Measurements from ENCODE around the gene ADAMTS17.

ADAMTS17 gene

DNA sequence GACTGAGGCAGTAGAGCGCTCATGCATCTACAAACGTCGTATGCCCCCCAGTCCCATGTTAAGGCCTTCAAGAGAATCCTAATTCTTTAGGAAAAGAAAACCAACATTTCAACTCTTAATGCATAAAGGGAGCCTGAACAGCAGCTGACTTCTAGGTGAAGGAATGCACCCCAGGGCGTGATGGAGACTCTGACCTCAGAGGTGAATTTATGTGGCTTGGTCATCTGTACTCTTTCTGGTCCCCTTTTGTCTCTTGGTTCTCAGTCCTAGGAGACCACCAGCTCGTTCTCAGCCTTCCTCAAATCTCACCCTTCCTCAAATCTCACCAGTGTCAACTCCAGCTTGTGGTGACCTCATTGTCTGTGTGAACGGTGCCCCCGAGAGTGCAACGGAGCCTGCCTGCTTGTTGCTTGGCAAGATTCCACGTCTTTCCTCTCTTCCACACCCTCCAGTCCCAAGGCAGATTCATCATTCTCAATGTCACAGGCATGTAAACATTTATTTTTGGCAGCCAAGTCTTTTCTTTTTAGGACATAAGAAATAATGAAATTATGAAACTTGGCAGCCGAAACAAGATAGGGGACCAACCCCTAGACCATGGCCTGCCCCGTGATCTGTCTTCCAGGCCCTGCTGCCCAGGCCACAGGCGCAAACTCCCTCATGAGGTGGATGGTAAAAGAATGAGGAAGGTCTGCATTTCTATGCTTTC, 166.2 kb downstream of the ADAMTS17 start:
- Histone ChIP-seq H3K36me3 (ENCODE audit: insufficient read depth, low read depth, low read length) (no peaks in the 10 kb centered on the region), H3K27ac (ENCODE audit: low read length) (no peak overlapping the region), H3K27me3 (ENCODE audit: insufficient read depth, low read length) (no peaks in the 10 kb centered on the region), H3K4me1 (ENCODE audit: insufficient read depth, low read length) (no peaks in the 10 kb centered on the region), H3K4me3 (ENCODE audit: low read length) (no peak overlapping the region), H3K9ac (ENCODE audit: low read depth, low read length) (no peak overlapping the region), H3K9me3 (ENCODE audit: insufficient read depth, low read depth, low read length) (peaks cover 30% of the 10 kb centered on the region)

DNA sequence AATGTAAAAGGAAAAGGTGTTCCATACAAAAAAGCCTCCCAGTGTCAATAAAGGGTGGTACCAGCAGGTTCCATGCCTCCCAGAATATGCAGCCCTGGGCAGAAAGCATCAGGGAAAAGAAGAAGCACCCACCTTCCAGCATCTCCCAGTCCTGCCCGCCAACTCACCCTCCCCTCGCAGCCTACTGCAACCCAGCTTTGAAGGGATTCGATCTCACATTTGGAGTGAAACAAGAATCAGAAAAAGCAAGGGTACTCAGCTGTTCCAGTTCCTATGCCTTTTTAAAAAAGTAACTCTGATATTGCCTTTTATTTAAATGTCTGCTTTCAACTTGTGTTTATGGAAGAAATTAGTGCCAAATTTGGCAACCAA, 166.9 kb downstream of the ADAMTS17 start:
- no peak overlapping the region for H3K27ac ChIP-seq (ENCODE audit: low read length)
- no peaks in the 10 kb centered on the region for H3K27me3 ChIP-seq (ENCODE audit: insufficient read depth, low read length)
- peaks cover 30% of the 10 kb centered on the region for H3K9me3 ChIP-seq (ENCODE audit: insufficient read depth, low read depth, low read length)
- no peak overlapping the region for H3K4me3 ChIP-seq (ENCODE audit: low read length)
- H3K9ac ChIP-seq (ENCODE audit: low read depth, low read length), result no peak overlapping the region
- no peaks in the 10 kb centered on the region for H3K36me3 ChIP-seq (ENCODE audit: insufficient read depth, low read depth, low read length)
- no peaks in the 10 kb centered on the region for H3K4me1 ChIP-seq (ENCODE audit: insufficient read depth, low read length)

DNA sequence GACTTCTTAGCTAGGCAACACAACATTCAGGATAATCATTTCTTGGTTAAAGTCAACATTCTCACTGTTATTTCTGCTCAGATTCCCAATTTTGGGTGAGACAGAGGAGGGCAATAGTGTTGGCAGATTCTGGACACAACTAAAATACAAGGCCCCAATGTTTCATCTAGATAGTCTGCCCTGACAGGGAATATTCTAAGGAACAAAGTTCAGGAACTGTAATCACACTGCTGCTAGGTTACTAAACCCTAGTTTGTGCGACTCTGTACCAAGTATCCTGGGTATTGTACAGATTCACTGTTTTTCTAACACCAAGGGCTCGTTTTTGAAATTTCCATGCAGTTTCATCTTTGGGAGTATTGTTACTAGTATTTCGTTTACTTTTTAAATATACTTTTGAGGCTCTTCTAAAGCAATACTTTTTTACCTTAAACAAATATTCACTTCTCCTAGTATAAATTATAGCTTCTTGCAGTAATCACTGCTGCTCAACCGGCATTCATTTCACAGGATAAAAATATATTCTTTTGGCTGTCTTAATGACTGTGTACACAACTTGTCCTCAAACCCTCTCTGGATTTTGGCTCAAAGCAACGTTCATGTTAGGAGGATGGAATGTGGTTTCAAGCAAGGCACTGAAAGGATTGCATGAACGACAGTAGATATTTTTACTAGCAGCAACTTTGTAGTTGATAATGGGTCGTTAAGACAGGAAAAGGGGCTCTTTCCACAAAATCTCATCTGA, 167.4 kb downstream of the ADAMTS17 start:
- Histone ChIP-seq H3K4me3 (ENCODE audit: low read length) (no peak overlapping the region), H3K36me3 (ENCODE audit: insufficient read depth, low read depth, low read length) (no peaks in the 10 kb centered on the region), H3K4me1 (ENCODE audit: insufficient read depth, low read length) (no peaks in the 10 kb centered on the region), H3K27me3 (ENCODE audit: insufficient read depth, low read length) (no peaks in the 10 kb centered on the region), H3K9me3 (ENCODE audit: insufficient read depth, low read depth, low read length) (peaks cover 30% of the 10 kb centered on the region), H3K27ac (ENCODE audit: low read length) (no peak overlapping the region), H3K9ac (ENCODE audit: low read depth, low read length) (no peak overlapping the region)

DNA sequence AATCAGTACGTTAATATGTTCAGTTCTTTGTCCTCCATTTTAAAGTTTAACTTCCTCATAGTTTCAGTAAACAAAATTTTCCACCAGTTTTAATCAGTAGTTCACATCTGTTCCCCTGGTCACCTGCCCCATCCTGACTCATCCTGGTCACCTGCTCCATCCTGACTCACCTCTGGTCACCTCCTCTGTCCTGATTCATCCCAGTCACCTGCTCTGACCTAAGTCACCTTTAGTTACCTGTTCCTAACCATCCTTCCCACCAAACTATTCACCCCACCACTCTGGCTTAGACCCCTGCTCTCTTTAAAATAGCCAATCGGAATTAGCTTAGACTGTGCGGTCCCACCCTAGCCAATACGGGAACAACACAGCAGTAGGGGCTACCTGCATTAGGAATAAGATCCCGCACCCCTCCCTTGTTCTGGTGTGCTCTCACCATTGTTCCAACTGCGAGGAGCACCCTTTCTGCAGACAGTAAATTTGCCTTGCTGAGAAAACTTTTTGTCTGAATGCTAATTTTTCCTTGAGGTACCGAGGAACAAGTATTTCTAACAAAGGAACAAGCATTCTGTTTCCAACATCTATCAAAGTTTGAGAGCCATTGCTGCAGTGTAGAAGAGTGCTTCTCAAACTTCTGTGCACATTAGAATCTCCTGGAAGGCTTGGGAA, 169.3 kb downstream of the ADAMTS17 start:
- Histone ChIP-seq H3K27ac (ENCODE audit: low read length) (no peak overlapping the region), H3K9ac (ENCODE audit: low read depth, low read length) (no peak overlapping the region), H3K4me1 (ENCODE audit: insufficient read depth, low read length) (no peaks in the 10 kb centered on the region), H3K36me3 (ENCODE audit: insufficient read depth, low read depth, low read length) (no peaks in the 10 kb centered on the region), H3K4me3 (ENCODE audit: low read length) (no peak overlapping the region), H3K9me3 (ENCODE audit: insufficient read depth, low read depth, low read length) (peaks cover 30% of the 10 kb centered on the region), H3K27me3 (ENCODE audit: insufficient read depth, low read length) (no peaks in the 10 kb centered on the region)

DNA sequence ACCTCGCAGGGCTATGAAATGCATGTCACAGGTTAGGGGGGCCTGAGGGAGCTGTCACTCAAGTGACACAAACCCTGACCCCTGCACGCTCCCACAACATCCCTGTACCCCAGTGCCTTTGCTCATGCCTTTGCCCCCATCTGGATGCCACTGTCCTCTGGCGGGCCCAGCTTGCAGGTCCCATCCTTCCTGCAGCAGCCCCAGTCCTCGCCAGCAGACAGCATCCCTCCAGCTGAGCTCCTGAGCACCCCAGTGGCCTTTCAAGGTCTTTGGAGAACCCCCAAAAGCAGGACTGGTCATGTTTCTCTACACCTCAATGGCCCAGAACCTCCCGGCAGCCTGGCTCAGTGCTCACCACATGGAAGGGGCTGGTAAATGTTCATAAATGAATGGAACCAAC, 170.4 kb downstream of the ADAMTS17 start:
- Histone ChIP-seq H3K27ac (ENCODE audit: low read length) (no peak overlapping the region), H3K36me3 (ENCODE audit: insufficient read depth, low read depth, low read length) (no peaks in the 10 kb centered on the region), H3K9me3 (ENCODE audit: insufficient read depth, low read depth, low read length) (peaks cover 30% of the 10 kb centered on the region)

DNA sequence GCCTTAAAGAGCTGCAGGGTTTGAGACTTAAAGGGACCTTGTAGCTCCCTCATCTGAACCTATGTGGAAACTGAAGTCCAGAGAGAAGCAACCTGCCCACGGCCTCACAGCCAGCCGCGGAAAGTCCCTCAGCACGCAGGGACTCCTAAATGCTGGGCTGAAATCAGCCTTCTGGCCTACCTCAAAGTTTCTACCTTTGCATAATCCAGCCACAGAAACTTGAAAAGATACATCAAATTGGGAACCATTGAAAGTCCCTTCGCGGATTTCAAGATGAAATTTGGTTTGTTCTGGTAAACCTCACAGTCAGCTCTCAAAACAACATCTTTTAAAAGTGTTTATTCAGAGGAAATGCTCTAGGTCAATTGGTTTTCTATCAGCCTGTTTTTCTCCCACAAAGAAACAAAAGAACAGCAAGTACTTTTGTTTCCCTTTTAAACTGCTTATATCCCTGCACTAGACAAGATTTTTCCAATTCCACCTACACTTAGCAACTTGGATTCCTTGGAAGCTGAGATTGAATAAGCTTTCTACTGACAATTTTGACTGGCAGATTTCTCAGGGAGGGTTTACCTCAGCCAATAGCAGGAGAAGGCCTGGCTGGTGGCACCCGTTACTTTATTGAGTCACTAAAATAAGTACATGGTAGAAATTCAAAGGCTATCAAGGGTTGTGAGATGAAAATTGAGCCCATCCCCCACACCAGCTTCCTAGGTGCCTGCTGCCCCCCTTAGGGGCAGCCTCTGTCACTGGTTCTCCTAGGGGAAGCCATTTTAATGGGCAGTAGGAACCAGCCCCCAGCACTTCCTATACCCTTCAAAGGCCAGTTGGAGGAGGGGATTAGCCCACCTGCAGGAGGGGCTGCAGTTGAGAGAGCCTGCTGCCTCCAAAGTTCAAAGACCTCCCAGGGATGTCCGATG, 171.2 kb downstream of the ADAMTS17 start:
- Histone ChIP-seq H3K9ac (ENCODE audit: low read depth, low read length) (no peak overlapping the region), H3K4me3 (ENCODE audit: low read length) (no peak overlapping the region), H3K9me3 (ENCODE audit: insufficient read depth, low read depth, low read length) (peaks cover 30% of the 10 kb centered on the region), H3K36me3 (ENCODE audit: insufficient read depth, low read depth, low read length) (no peaks in the 10 kb centered on the region), H3K27me3 (ENCODE audit: insufficient read depth, low read length) (no peaks in the 10 kb centered on the region), H3K4me1 (ENCODE audit: insufficient read depth, low read length) (no peaks in the 10 kb centered on the region), H3K27ac (ENCODE audit: low read length) (no peak overlapping the region)

More for the DNA sequence above, 170.4 kb downstream of the ADAMTS17 start:
- no peaks in the 10 kb centered on the region for H3K4me1 ChIP-seq (ENCODE audit: insufficient read depth, low read length)
- no peak overlapping the region for H3K4me3 ChIP-seq (ENCODE audit: low read length)
- no peaks in the 10 kb centered on the region for H3K27me3 ChIP-seq (ENCODE audit: insufficient read depth, low read length)
- H3K9ac ChIP-seq (ENCODE audit: low read depth, low read length), result no peak overlapping the region

DNA sequence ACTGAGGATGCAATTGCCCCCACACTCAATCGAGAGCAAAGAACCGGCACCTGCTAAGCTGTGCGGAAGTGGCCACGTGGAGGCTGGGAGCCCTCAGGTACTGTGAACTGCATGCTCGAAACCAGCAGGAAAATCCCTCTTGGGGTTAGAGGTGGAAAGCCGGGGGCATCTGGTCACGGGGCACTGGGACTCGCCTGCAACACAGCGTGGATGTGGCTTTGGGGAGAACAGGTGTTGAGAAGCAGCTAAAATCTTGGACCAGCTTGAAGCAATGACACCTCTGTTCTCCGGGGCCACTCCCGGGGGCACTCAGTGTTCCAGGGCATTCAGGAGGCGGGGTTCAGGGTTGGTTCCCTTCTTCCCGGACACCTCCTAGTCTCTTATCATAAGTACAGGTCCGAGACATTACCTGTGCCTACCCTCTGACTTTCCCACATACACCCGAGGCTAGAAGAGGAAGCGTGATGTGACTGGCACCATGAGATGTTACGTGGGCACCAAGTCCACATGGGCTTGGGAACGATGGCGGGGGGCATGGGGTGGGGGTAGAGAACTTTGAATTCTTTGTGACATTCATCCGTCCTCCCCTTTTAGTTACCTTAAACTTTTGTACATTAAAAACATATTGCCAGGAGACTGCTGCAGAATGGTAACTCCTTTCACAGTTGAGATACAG, 172.0 kb downstream of the ADAMTS17 start:
- H3K36me3 ChIP-seq (ENCODE audit: insufficient read depth, low read depth, low read length), result no peaks in the 10 kb centered on the region
- no peak overlapping the region for H3K27ac ChIP-seq (ENCODE audit: low read length)
- no peak overlapping the region for H3K4me3 ChIP-seq (ENCODE audit: low read length)
- no peaks in the 10 kb centered on the region for H3K4me1 ChIP-seq (ENCODE audit: insufficient read depth, low read length)
- H3K9me3 ChIP-seq (ENCODE audit: insufficient read depth, low read depth, low read length), result peaks cover 30% of the 10 kb centered on the region
- no peak overlapping the region for H3K9ac ChIP-seq (ENCODE audit: low read depth, low read length)
- H3K27me3 ChIP-seq (ENCODE audit: insufficient read depth, low read length), result no peaks in the 10 kb centered on the region

DNA sequence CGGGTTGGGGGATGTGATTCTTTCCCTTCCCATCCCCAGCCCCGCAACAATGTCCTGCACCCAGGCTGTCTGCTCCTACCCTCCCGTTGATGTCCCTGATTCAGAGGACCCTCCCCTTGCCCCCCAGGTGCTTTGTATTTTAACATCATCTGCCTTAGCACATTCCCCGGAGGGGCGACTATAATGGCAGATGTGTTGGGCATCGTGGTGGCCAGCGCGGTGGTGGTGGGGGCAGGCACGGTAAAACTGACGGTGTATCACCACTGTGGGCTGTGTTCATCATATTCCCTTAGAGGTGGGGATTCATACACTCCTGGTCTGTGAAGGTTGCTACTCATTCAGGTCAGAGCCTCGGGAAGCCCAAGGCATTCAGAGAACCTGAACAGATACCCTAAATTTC, 173.0 kb downstream of the ADAMTS17 start:
- no peaks in the 10 kb centered on the region for H3K4me1 ChIP-seq (ENCODE audit: insufficient read depth, low read length)

DNA sequence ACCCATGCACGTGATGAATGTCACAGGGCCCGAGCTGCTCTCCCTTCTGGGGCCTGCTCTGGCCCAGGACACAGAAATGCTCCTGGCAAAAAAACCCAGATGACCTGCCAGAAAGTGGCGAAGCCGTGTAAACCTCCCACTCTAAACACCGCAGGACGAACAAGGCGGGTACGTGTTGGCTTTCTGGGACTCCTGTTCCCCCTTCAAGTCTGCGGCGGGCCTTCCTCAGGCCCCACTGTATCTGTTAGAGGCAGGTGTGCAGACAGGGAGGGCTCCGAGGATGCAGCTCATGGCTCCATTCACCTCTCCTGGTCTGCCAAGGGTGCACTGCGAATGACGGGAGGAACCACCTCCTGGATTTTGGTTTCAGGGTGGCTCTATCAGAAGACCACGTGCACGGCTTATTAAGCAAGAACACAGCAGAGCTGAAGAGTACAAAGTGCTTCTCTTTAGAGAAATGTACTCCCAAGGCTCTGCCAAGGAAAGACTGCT, 173.8 kb downstream of the ADAMTS17 start:
- no peak overlapping the region for H3K27ac ChIP-seq (ENCODE audit: low read length)
- H3K27me3 ChIP-seq (ENCODE audit: insufficient read depth, low read length), result no peaks in the 10 kb centered on the region
- H3K9me3 ChIP-seq (ENCODE audit: insufficient read depth, low read depth, low read length), result peaks cover 16% of the 10 kb centered on the region
- H3K9ac ChIP-seq (ENCODE audit: low read depth, low read length), result no peak overlapping the region
- H3K4me1 ChIP-seq (ENCODE audit: insufficient read depth, low read length), result no peaks in the 10 kb centered on the region
- H3K4me3 ChIP-seq (ENCODE audit: low read length), result no peak overlapping the region
- H3K36me3 ChIP-seq (ENCODE audit: insufficient read depth, low read depth, low read length), result no peaks in the 10 kb centered on the region

More for the DNA sequence above, 173.0 kb downstream of the ADAMTS17 start:
- no peak overlapping the region for H3K4me3 ChIP-seq (ENCODE audit: low read length)
- H3K27me3 ChIP-seq (ENCODE audit: insufficient read depth, low read length), result no peaks in the 10 kb centered on the region
- H3K9me3 ChIP-seq (ENCODE audit: insufficient read depth, low read depth, low read length), result peaks cover 25% of the 10 kb centered on the region
- H3K9ac ChIP-seq (ENCODE audit: low read depth, low read length), result no peak overlapping the region
- no peak overlapping the region for H3K27ac ChIP-seq (ENCODE audit: low read length)
- no peaks in the 10 kb centered on the region for H3K36me3 ChIP-seq (ENCODE audit: insufficient read depth, low read depth, low read length)

DNA sequence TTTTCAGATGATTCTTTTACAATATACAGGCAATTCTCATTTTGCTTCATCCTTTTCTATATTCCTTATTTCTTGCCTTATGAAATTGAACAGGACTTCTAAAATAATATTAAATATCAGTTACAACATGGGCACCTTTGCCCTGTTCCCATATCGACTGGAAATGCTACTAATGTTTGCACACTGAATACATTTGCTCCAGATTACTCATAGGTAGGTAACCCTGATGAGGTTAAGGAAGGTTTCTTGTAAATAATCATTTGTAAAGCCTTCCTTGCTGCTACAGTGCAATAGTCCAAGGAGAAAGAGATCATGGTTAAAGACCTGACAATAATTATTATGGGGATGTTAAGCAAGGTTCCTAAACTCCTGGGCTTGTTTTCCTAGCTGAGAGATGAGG, 175.5 kb downstream of the ADAMTS17 start:
- H3K4me1 ChIP-seq (ENCODE audit: insufficient read depth, low read length), result no peaks in the 10 kb centered on the region
- H3K36me3 ChIP-seq (ENCODE audit: insufficient read depth, low read depth, low read length), result no peaks in the 10 kb centered on the region
- H3K4me3 ChIP-seq (ENCODE audit: low read length), result no peak overlapping the region
- H3K27ac ChIP-seq (ENCODE audit: low read length), result no peak overlapping the region
- no peaks in the 10 kb centered on the region for H3K27me3 ChIP-seq (ENCODE audit: insufficient read depth, low read length)
- H3K9me3 ChIP-seq (ENCODE audit: insufficient read depth, low read depth, low read length), result peaks cover under 1% of the 10 kb centered on the region; the same call in 1 of the 2 replicates
- H3K9ac ChIP-seq (ENCODE audit: low read depth, low read length), result no peak overlapping the region

DNA sequence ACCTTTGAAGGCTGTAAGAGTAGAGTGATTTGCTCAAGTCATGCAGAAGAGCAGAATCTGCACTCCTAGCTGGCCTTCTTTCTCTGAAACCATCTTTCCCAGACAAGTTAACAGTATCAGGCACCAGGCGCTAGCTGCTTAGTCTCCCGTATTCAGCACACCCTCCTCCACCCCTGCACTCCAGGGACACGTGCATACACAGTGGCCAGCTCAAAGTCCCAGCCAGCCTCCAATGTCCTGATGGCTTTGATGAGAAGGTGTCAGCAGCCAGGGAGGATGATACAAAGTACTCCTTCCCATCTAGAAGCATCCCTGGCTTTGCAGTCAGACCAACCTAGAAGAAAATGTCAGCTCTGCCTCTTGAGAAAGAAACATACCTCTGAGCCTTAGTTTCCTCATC, 177.8 kb downstream of the ADAMTS17 start:
- H3K9ac ChIP-seq (ENCODE audit: low read depth, low read length), result no peak overlapping the region
- no peaks in the 10 kb centered on the region for H3K36me3 ChIP-seq (ENCODE audit: insufficient read depth, low read depth, low read length)
- H3K9me3 ChIP-seq (ENCODE audit: insufficient read depth, low read depth, low read length), result no peaks in the 10 kb centered on the region
- no peaks in the 10 kb centered on the region for H3K27me3 ChIP-seq (ENCODE audit: insufficient read depth, low read length)
- H3K4me1 ChIP-seq (ENCODE audit: insufficient read depth, low read length), result no peaks in the 10 kb centered on the region
- H3K4me3 ChIP-seq (ENCODE audit: low read length), result no peak overlapping the region
- H3K27ac ChIP-seq (ENCODE audit: low read length), result no peak overlapping the region
